ENCODE results near the gene CEP170. TPM values are rescaled to one million over a fixed set of nuclear protein-coding genes. Genes with fewer than 3 reads are reported as not detected.
"Not testable (repeated sequence)": the region's sequence is repeated elsewhere in the genome, so short reads cannot be mapped to it uniquely, and the experiment has no call there.

Gene CEP170
- total and polyA plus RNA-seq, 10 of the 15 experiments (the other 5 are each of a cell fraction or from before 2014, with no cell fraction given) = 15.0 to 67.3 (median 40.2) TPM

DNA sequence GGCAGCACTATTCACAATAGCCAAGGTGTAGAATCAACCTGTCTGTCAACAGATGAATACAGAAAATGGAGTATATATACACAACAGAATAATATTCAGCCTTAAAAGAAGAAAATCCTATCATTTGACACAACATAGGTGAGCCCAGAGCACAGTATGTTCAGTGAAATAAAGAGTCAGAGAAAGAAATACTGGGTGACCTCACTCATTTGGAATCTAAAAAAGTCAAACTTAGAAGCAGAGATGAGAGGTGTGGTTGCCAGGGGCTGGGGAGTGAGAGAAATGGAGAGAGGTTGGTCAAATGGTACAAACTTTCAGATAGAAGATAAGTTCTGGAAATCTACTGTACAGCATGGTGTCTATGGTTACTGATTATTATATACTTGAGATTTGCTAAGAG lies 150.0 kb downstream of the CEP170 start:
- FAIRE-seq; CTCF ChIA-PET; H3K36me3 ChIP-seq (ENCODE audit: control insufficient read depth in 2 of 2, insufficient read depth in 2 of 2, low read length in 1 of 2); RAD21 ChIA-PET (ENCODE audit: unreplicated experiment); H3K9ac ChIP-seq (ENCODE audit: control insufficient read depth, insufficient read depth, low read length); H3K4me1 ChIP-seq (ENCODE audit: control insufficient read depth, insufficient read depth, low read length); H3K79me2 ChIP-seq (ENCODE audit: control insufficient read depth, insufficient read depth, low read length); POLR2A ChIA-PET; H3K27ac ChIP-seq (ENCODE audit: control insufficient read depth, insufficient read depth); H3K4me2 ChIP-seq (ENCODE audit: control insufficient read depth, insufficient read depth); H3K4me3 ChIP-seq; H3K27me3 ChIP-seq (replicated peaks in 1 of 2; ENCODE audit: control insufficient read depth in 2 of 2, insufficient read depth in 2 of 2, low read length in 1 of 2); in situ Hi-C loops (cut with MboI); BruUV-seq (replicated peaks); DNase-seq (ENCODE audit: low read depth, low spot score); SMC1A ChIA-PET (ENCODE audit: uncharacterized antibody, unreplicated experiment); H2AFZ ChIP-seq (ENCODE audit: control insufficient read depth, low read depth, low read length); H4K20me1 ChIP-seq (ENCODE audit: control insufficient read depth, insufficient read depth); H3K9me3 ChIP-seq (replicated peaks; ENCODE audit: control insufficient read depth, insufficient read depth, low read length); intact Hi-C loops (cut with micrococcal nuclease; ENCODE audit: unreplicated experiment); ATAC-seq: not testable (repeated sequence)

DNA sequence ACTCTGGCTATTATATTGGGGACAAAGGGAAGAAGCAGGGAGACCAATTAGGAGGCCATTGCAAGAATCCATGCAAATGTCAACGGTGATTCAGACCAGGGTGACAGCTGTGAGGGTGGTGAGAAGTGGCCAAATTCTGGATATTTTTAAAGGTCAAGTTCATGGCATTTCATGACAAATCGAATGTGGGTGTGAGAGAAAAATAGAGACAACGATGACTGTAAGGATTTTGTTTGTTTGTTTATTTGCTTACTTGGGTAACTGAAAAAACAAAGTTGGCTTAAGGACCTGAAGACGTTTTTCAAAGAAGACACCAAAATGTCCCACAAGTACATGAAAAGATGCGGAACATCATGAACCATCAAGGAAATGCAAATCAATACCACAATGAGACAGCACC lies 150.6 kb downstream of the CEP170 start:
- BruUV-seq (replicated peaks); H3K36me3 ChIP-seq (ENCODE audit: control insufficient read depth in 2 of 2, insufficient read depth in 2 of 2, low read length in 1 of 2); H3K4me3 ChIP-seq; POLR2A ChIA-PET; H2AFZ ChIP-seq (ENCODE audit: control insufficient read depth, low read depth, low read length); RAD21 ChIA-PET (ENCODE audit: unreplicated experiment); DNase-seq (ENCODE audit: low read depth, low spot score); CTCF ChIA-PET; H3K4me1 ChIP-seq (ENCODE audit: control insufficient read depth, insufficient read depth, low read length); H3K27me3 ChIP-seq (replicated peaks in 1 of 2; ENCODE audit: control insufficient read depth in 2 of 2, insufficient read depth in 2 of 2, low read length in 1 of 2); H3K9ac ChIP-seq (ENCODE audit: control insufficient read depth, insufficient read depth, low read length); H3K27ac ChIP-seq (ENCODE audit: control insufficient read depth, insufficient read depth); intact Hi-C loops (cut with micrococcal nuclease; ENCODE audit: unreplicated experiment); H3K79me2 ChIP-seq (ENCODE audit: control insufficient read depth, insufficient read depth, low read length); H4K20me1 ChIP-seq (ENCODE audit: control insufficient read depth, insufficient read depth); FAIRE-seq; H3K9me3 ChIP-seq (replicated peaks; ENCODE audit: control insufficient read depth, insufficient read depth, low read length); in situ Hi-C loops (cut with MboI); H3K4me2 ChIP-seq (ENCODE audit: control insufficient read depth, insufficient read depth); ATAC-seq; SMC1A ChIA-PET (ENCODE audit: uncharacterized antibody, unreplicated experiment): not testable (repeated sequence)
- 21% methylated on average over 5 of the region's 5 CpGs for WGBS (ENCODE audit: insufficient coverage, insufficient replicate concordance, low lambda C conversion rate, missing lambda C conversion rate)
